Right lobe of liver (tissue), 6 donors: ENCODE data around the gene PTPRD. TPM values are rescaled to one million over a fixed set of nuclear protein-coding genes. Genes with fewer than 3 reads are reported as not detected.

Source experiments
- ATAC-seq, 4 donors: fragments of 200-7000 bp; cut with Tn5 transposase; one replicate each; pipeline ENCODE4 v1.9.1; 2020; ENCODE audit warnings: mild to moderate bottlenecking in 4 of 4, moderate library complexity in 4 of 4
- DNase-seq, 3 donors: peaks; one replicate each; pipeline ENCODE4 v3.0.0-alpha.2; 2020
- H3K27ac ChIP-seq, 3 donors: fragments of 200-600 bp; one replicate each; pipeline ENCODE4 v1.8.0; 2022
- H3K27me3 ChIP-seq, 2 donors: fragments of 200-600 bp; one replicate each; pipeline ENCODE4 v1.8.0; 2022
- H3K36me3 ChIP-seq, 4 donors: fragments of 200-600 bp; sonication (generic) in 1 of 4; one replicate each; pipeline versions ENCODE4 v1.5.1 to v1.8.0; 2017 to 2022; ENCODE audit warnings: control low read depth in 1 of 4
- H3K4me1 ChIP-seq, 4 donors: fragments of 200-600 bp; sonication (generic) in 1 of 4; one replicate each; pipeline versions ENCODE4 v1.5.1 to v1.8.0; 2017 to 2022; ENCODE audit warnings: control low read depth in 1 of 4
- H3K4me3 ChIP-seq, 3 donors: fragments of 200-600 bp; one replicate each; pipeline ENCODE4 v1.8.0; 2022
- H3K9me3 ChIP-seq, 4 donors: fragments of 200-600 bp; sonication (generic) in 1 of 4; one replicate each; pipeline versions ENCODE4 v1.5.1 to v1.8.0; 2017 to 2022; ENCODE audit warnings: control low read depth in 1 of 4
- POLR2A ChIP-seq: fragments of 450-650 bp; IDR thresholded peaks from one replicate; pipeline ENCODE4 v1.6.1; 2017; ENCODE audit warnings: antibody characterized with exemption, mild to moderate bottlenecking
- WGBS: methylation state at CpG from one replicate; pipeline ENCODE4 v1.1.6; 2018; ENCODE audit warnings: low coverage, low lambda C conversion rate; ENCODE audit not compliant: insufficient coverage; ENCODE audit errors: missing lambda C conversion rate; 5-methylcytosine and 5-hydroxymethylcytosine counted together
- intact Hi-C, 2 donors: fragments of 100-400 bp; cut with DNase I; formaldehyde crosslinking; loops; one replicate each; pipeline versions ENCODE4 v1.11.2 to v1.14.1; 2022
- total RNA-seq, 6 experiments: library from RNA; depleted of rRNA in 2 of 6; stranded (reverse); fragments of >200 nt in 2 of 6; fragmentation: NEBNext Ultra II Directional in 3 of 6; extraction: Animal tissue kit (Norgen Biotek cat#: 25700) in 3 of 6; gene quantifications; one replicate each; pipeline versions ENCODE4 v1.1.0 to v1.2.4, GENCODE V29; 2016 to 2023
- TF ChIP-seq, protein P1 (sequence below), 4 donors: fragments of 200-600 bp in 3 of 4; fragments of 450-650 bp in 1 of 4; IDR thresholded peaks; one replicate each; pipeline versions ENCODE4 v1.5.1 to v1.8.0; 2016 to 2022; ENCODE audit warnings: antibody characterized with exemption in 4 of 4, mild to moderate bottlenecking in 2 of 4
- donor health status: DM: no; HTN: yes; CAD: no.
- donor health status: DM: no; HTN: no; CAD: no.
- donor health status: DM: no; HTN: no; CAD: no.
- donor health status: DM: no; HTN: yes; CAD: no.
- donor health status: DM: no; HTN: yes; CAD: no.

Gene PTPRD
- total RNA-seq, 6 experiments from 2014 or later = 5.4 to 29.8 (median 13.9) TPM

DNA sequence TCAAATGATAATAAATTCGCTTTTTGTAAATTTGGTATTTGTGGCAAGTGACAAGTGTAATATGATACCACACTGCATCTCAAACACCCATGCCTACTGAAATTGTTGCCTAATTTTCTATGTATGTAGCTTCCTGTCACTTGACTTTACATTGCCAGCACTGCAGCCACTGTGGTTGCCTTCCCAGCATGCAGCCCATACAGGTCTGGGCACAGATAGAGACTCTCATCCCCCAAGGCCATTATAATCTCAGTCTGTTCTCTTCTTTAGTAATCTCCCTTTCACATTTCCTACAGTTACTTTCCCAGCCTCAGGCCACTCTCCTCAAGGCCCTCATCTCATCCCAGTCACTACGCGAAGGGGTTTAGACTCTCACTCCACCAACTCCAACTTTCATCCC, 1200.6 kb downstream of the PTPRD start:
- Histone ChIP-seq H3K4me1 (no peaks in the 10 kb centered on the region), H3K9me3 (no peaks in the 10 kb centered on the region), H3K27ac (no peak overlapping the region), H3K27me3 (no peaks in the 10 kb centered on the region), H3K36me3 (no peaks in the 10 kb centered on the region), H3K4me3 (no peak overlapping the region)
- DNase-seq = no peak
- intact Hi-C loops = no loop called here
- WGBS = 81% methylated on average over 3 of the region's 3 CpGs
- ATAC-seq = no peak
- TF ChIP-seq POLR2A = no peak
- TF ChIP-seq, protein P1, sequence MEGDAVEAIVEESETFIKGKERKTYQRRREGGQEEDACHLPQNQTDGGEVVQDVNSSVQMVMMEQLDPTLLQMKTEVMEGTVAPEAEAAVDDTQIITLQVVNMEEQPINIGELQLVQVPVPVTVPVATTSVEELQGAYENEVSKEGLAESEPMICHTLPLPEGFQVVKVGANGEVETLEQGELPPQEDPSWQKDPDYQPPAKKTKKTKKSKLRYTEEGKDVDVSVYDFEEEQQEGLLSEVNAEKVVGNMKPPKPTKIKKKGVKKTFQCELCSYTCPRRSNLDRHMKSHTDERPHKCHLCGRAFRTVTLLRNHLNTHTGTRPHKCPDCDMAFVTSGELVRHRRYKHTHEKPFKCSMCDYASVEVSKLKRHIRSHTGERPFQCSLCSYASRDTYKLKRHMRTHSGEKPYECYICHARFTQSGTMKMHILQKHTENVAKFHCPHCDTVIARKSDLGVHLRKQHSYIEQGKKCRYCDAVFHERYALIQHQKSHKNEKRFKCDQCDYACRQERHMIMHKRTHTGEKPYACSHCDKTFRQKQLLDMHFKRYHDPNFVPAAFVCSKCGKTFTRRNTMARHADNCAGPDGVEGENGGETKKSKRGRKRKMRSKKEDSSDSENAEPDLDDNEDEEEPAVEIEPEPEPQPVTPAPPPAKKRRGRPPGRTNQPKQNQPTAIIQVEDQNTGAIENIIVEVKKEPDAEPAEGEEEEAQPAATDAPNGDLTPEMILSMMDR (IDR thresholded peaks at IDR 0.05) = no peak

DNA sequence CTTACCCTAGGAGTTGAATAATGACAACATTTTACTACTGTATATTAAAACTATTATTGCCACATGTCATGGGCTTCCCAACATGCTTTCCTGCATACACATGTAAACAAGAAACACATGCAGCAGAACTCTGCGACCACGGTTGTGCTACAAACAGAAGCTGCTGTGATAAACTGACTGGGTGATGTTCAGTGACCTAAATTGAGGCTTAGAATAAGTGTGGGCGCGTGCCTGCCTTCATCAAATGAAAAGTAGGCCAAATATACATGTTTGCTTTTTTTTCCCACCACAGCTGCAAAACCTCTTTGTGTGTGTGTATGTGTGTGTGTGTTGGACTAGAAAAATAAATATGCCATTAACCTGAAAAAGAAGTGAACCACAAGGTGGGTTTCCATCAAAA, 1202.1 kb downstream of the PTPRD start:
- H3K27me3 ChIP-seq = no peaks in the 10 kb centered on the region
- H3K4me1 ChIP-seq = no peaks in the 10 kb centered on the region
- H3K9me3 ChIP-seq = no peaks in the 10 kb centered on the region
- no peaks in the 10 kb centered on the region for H3K36me3 ChIP-seq
- no peak overlapping the region for H3K27ac ChIP-seq
- no peak for DNase-seq
- no peak for ATAC-seq
- intact Hi-C loops = no loop called here
- H3K4me3 ChIP-seq = no peak overlapping the region
- 70% methylated on average over 4 of the region's 4 CpGs for WGBS
- TF ChIP-seq, protein P1 (IDR thresholded peaks at IDR 0.05) = no peak
- TF ChIP-seq POLR2A = no peak

DNA sequence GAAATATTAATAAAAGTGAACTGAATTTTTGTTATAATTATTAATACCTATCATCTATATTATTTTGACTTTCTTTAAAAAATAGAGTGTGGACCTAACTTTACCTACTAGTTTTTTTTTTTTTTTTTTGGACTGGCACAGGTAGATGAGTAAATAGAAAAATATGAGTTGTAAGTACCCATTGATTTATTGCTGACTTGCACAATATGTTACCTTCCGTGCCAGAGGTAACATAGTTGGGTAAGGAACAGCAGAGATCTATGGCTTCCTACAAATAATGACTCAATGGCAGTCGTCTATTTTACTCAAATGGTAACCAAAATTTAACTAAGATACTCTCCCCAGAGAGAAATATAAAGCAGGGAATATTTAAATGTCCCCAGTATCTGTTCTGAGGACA, 1212.8 kb downstream of the PTPRD start:
- intact Hi-C loops = no loop called here
- Histone ChIP-seq H3K27ac (no peak overlapping the region), H3K4me1 (no peaks in the 10 kb centered on the region), H3K4me3 (no peak overlapping the region), H3K9me3 (no peaks in the 10 kb centered on the region), H3K36me3 (no peaks in the 10 kb centered on the region), H3K27me3 (no peaks in the 10 kb centered on the region)
- 28% methylated on average over 2 of the region's 2 CpGs for WGBS
- no peak for TF ChIP-seq POLR2A
- TF ChIP-seq, protein P1 (IDR thresholded peaks at IDR 0.05) = no peak
- DNase-seq (no peak), ATAC-seq (no peak)

DNA sequence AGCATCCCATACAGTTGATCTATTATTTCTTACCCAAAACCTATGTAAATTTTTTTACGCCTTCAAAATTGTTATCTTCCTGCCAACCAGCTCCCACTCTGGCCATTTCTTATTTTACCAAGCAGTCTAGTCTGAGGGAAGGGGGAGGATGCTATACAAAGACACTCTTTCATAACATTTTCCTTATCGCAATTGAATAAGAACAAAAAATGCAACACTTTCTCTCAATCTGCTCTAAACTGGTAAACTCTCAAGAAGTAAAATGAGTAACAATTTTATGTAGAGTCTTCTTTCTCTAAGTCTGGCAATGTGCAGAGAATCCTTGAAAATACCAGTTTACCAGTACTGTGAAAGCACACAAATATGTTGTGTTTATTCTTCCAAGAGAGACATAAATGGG, 1216.3 kb downstream of the PTPRD start:
- Histone ChIP-seq H3K27me3 (no peaks in the 10 kb centered on the region), H3K36me3 (no peaks in the 10 kb centered on the region), H3K4me3 (no peak overlapping the region), H3K9me3 (no peaks in the 10 kb centered on the region), H3K4me1 (no peaks in the 10 kb centered on the region), H3K27ac (no peak overlapping the region)
- no peak for ATAC-seq
- DNase-seq = no peak
- TF ChIP-seq POLR2A = no peak
- TF ChIP-seq, protein P1 (IDR thresholded peaks at IDR 0.05) = no peak
- intact Hi-C loops = no loop called here
- WGBS = 46% methylated on average over 2 of the region's 2 CpGs

DNA sequence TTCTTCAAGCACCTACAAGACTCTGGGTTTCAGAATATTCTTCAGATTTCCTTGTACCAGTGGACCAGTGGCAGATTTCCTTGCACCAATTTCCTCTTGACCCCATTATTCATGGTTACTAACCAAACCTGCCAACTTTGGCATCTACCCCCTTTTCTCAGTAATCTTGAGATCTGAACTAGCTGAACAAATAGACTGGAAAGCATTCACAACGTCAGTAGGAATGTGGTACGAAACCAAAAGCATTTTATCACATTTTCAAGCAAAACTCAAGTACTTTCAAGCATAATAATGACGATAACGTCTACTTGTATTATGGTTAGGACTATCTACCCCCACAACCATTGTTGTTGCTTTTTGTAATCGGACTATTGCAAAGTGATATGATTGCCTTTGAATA, 1217.3 kb downstream of the PTPRD start:
- TF ChIP-seq, protein P1 (IDR thresholded peaks at IDR 0.05) = no peak
- TF ChIP-seq POLR2A = no peak
- DNase-seq (no peak), ATAC-seq (no peak)
- Histone ChIP-seq H3K27ac (no peak overlapping the region), H3K36me3 (no peaks in the 10 kb centered on the region), H3K4me1 (no peaks in the 10 kb centered on the region), H3K4me3 (no peak overlapping the region), H3K27me3 (no peaks in the 10 kb centered on the region), H3K9me3 (no peaks in the 10 kb centered on the region)
- 43% methylated on average over 5 of the region's 5 CpGs for WGBS
- intact Hi-C loops = no loop called here
